CD4-positive, alpha-beta T cell treated with Interleukin-12 subunit alpha and Interleukin-12 subunit beta, for 1 hour (primary cell): ENCODE data around the gene LINGO4.

Experiments
- DNase-seq: peaks from one replicate; pipeline ENCODE4 v3.0.0-alpha.2; 2020

Gene LINGO4, protein sequence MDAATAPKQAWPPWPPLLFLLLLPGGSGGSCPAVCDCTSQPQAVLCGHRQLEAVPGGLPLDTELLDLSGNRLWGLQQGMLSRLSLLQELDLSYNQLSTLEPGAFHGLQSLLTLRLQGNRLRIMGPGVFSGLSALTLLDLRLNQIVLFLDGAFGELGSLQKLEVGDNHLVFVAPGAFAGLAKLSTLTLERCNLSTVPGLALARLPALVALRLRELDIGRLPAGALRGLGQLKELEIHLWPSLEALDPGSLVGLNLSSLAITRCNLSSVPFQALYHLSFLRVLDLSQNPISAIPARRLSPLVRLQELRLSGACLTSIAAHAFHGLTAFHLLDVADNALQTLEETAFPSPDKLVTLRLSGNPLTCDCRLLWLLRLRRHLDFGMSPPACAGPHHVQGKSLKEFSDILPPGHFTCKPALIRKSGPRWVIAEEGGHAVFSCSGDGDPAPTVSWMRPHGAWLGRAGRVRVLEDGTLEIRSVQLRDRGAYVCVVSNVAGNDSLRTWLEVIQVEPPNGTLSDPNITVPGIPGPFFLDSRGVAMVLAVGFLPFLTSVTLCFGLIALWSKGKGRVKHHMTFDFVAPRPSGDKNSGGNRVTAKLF

GRCh38 chr1:151805066-151805820, at the start of gene LINGO4:
LINGO4 (minus strand) TSS chr1:151805419; CDS start chr1:151802704, 2,715 bp downstream.
- DNase-seq: no peak

DNA sequence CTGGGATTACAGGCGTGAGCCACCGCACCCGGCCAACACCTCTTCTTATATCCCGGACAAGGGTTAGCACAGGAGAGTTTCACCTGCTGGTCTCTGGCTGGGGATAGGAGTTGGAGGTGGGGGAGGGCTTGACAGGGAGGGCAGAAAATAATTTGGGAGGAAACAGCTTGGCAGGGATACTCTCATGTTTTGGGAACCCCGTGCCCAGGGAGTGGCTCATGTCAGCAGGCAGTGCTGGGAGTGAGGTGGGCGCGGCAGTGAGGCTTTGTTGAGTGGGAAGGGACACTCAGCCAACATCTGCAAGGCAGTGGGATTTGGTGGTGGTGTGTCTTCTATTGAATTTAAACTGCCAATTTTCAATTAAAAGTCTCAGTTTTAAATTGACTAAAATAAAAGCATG, 49.4 kb upstream of the LINGO4 start:
- no peak for DNase-seq

DNA sequence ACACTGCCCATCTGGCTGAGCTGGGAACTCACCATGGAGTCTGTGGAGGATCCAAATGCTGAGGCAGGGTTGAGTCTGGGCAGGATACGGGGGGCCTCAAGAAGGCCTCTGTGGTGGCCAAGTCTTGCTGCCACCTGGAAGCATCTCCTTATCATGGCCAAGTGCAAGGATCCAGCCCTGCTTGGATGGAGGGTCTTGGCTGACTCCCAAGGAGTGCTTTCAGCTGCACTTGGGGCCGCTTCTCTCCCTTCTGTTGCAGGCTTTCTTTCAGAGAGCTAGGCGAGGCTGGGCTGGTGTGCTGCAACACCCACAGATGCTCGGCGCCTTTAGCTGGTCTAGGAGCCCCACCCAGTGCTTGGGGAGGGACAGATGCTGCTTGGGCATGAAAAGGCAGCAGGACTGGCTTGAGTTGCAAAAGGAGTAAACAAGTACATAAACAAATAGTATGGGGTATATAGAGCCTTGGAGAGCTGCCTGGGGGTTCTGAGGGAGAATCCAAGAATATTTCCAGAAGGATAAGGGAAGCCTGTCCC, 48.3 kb upstream of the LINGO4 start, which contains the start of gene THEM5:
THEM5 (minus strand) TSS at position 302 of the 533 bp plus-strand sequence; CDS start at position 155, 147 bp downstream.
- DNase-seq: no peak

GRCh38 chr1:151852733-151853132, 47.5 kb upstream of the LINGO4 start:
- DNase-seq: no peak

DNA sequence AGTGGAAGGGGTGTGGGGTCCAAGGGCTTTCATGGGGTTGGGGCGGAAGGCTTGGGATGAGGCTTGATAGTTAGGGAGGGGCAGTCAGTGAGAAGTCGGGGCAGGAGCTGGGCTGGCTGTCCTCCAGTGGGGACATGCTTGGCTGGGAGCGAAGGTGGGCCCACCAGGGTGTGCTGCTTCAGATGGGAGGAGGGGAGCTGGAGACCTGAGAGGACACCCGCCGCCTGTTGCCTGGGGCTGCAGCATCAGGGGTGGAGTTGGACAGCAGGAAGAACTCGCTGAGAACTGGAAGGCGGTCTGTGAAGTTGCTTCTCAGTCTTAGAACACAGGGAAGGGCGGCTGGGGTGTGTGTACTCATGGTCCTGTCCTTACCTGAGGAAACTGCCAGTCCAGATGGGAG, 46.7 kb upstream of the LINGO4 start:
- DNase-seq: no peak

DNA sequence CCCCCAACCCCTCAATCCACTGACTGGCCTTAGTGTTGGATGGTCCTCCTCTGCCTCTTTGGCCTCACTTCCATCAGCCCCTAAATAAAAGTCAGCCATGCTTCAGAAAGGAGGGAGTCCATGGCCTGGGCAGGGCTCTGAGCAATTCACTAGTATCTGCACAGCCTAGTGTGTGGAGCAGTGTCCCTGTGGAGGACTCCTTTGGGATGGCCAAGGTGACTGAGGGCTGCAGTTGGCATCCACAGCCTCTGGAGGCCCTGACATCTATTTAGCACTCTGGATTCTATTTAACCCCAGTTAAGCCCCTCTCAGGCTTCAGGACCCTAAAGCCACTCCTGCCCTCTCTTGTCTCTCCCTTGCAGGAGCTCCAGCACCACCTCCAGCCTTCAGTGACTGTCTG, 44.7 kb upstream of the LINGO4 start:
- no peak for DNase-seq

DNA sequence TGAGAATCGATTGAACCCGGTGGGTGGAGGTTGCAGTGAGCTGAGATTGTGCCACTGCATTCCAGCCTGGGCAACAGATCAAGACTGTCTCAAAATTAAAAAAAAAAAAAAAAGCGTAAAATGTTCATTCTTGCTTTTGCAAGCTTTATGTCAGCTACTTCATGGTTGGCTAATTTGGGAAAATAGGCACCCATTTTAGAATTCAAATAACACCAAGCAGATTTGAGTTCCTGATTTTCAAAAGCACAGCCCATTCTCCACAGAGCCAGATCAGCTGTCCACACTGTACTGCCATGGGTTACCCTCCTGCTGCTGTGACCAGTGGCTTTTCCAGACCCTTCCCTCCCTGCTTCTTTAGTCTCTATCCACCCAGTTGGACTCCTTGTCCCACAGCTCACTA, 43.9 kb upstream of the LINGO4 start:
- DNase-seq: no peak

DNA sequence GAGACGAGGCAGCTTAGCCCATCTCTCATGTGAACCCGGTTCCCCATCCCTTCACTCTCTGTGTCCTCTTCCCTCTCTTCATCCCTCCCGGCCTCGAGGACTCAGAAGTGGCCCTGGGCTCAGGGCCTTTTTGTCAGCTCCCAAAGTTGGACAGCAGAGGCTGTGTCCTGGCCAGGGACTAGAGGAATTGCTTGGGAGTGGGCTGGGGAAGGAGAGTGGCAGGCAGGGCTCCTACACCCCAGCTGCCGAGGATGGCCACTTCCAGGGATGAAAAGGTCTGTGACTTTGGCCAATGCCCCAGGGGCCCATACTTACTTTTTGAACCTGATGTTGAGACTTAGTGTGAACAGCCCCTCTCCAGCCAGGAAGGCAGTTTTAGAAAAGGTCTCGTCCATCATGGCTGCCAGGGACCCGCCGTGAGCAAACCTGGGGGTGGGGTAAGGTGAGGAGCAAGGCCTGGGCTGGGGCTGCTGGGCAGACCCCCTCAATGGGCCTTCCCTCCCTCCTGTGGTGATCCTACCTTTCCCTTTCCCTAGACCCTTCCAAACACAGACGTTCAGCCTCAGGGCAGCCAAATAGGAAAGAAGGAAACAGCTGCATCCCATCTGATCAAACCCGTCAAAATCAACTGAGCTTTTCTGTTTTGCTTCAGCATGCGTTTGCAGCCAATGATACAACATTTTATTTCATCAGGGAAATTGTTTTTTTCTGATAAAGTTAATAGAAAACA, 42.8 kb upstream of the LINGO4 start:
- DNase-seq: no peak

DNA sequence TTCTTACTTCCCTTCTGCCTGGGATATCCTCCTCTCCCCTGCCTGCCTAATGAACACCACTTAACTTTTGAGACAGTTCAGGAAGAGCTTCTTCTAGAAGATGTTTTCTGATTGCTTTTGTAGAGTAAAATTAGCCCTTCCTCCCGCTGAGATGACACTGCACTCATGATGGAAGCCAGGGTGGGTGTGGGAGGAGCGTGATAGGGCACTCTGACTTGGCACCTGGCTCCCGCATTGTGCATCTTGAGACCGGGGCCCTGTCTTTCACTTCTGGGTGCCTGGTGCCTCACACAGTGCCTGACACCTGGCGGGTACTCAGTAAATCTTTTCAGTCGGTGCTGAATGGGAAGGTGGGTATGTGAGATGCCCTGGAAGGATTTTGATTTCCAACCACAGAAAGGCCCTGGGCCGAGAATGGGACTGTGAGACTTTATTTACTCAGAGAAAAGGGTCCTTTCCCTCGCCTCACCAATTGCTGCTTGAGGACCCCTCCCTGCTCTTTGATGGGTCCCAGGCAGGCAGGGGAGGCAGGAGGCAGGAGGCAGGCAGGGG, 41.5 kb upstream of the LINGO4 start:
- DNase-seq: no peak

DNA sequence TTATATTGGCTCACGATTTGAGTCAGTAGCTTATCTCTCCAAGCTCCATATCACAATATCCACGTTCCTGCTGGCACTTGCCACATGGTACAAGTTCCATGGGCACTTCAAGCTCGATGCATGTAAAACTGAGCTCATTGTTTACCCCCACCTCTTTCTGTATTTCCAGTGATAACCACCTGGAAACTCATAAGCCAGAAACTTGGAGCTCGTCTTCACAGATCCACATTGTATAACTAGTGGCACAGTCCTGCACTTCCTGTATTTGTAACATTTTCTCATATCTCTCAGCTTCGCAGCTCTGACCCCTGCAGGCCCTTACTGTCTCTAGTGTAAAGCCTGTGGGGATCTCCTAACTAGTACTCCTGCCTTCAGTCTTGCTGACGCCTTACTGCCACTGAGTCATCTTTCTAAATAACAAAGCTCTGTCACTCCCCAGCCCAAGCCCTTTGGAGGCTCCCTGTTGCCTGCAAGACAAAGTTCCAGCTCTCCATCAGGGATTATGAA, 40.9 kb upstream of the LINGO4 start:
- no peak for DNase-seq

DNA sequence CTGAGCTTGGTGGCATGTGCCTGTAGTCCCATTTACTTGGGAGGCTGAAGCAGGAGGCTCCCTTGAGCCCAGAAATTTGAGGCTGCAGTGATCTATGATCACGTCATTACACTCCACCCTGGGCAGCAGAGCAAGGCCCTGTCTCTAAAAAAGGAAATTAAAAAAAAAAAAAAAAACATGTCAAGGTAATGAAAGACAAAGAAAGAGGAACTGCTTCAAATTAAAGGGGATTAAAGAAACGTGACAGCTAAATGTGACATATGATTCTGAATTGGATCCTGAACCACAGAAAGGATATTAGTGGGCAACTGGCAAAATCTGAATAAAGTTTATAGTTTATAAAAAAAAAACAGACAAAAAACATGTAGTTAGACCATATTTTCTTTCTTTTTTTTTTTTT, 38.2 kb upstream of the LINGO4 start:
- no peak for DNase-seq

GRCh38 chr1:151841141-151841540, 35.9 kb upstream of the LINGO4 start:
- no peak for DNase-seq

GRCh38 chr1:151840421-151840820, 35.2 kb upstream of the LINGO4 start:
- no peak for DNase-seq

DNA sequence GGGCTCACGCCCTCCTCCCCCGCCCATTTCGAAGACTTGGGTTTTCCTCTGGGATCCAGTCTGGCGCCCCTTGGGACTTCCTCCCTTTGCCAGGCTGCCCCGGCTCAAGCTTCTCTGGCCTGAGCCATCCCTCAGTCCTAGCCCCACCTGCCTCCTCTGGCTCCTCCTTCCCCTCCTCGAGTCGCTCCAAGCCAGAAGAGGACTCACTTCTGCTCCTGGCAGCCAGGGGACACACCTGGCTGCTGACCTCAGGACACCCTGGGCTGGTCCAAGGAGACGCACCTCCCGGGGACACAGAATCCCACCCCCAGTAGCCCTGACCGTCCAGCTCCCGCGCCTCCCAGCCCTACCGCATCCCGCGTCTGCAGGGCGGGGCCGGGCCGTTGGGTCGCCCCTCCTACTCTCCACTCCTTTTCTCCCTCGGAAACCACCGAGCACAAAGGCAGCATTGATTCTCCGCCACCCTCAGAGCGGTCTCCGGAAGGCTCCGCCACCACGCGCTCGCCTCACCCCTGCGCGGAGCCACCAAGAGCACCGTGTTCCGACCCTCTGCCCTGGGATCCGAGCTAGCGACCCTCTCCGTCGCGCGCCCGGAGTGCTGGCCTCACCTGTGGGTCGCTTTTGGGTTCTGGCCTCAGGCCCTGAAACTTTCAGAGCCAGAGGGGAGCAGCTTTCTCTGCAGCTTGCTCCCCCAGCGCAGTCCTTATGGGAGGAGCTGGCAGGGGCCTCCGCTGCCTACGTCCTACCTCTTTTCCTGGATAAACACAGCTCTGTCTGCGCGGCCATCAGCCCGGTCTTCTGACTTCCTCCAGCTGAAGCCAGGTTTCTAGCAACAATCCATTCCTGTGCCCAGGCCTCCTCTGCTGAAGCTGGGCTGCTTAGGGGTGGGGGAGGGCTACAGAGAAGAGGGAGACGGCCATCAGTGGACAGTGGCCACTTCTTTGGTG, 34.5 kb upstream of the LINGO4 start, which contains the start of gene C2CD4D:
C2CD4D (minus strand) TSS at position 364 of the 947 bp plus-strand sequence. CDS start 831 bp downstream, outside the sequence.
- peak; percentile 83 for DNase-seq

GRCh38 chr1:151839082-151839412, 33.8 kb upstream of the LINGO4 start:
- DNase-seq: no peak

DNA sequence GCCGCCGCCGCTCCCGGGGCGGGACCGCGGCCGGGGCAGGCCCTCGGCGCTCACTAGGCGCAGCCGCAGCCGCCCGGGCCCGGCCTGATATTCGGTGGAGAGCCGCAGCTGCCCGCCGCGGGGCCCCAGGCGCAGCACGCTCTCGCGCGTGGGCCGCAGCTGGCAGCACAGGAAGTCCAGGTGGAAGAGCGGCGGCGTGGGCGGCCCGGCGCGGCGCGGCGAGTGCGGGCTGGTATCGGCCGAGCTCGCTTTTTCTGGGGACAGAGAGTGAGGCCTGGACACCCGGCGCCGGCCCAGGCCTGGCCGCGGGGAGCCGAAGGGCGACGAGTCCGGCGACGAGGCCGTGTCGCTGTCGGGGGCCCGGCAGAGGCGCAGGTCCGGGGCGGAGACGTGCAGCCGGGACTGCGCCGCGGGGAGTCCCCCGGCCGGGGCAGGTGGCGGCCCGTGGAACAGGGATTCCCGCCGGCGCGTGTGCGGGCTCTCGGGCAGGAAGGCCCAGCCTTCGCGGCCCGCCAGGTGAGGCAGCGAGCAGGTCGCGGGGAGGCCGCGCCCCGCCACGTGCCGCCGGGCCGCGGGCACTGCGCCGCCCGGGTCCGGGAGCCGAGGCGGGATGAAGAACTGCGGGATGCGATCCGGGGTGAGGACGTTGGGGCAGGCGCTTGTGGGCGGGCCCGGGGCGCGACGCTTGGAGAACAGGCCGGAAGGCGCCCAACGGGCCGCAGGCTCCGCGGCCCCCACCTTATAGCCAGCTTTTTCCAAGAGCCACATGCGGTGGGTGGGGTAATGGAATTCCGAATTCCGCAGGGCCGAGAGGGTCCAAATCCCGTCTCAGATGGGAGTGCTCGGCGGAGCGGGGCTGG, 33.2 kb upstream of the LINGO4 start:
- peak; percentile 47 for DNase-seq

- no peak for DNase-seq
These were observed 32.6 kb upstream of the LINGO4 start for GRCh38 chr1:151837884-151838221.

GRCh38 chr1:151837197-151837596, 32.0 kb upstream of the LINGO4 start:
- peak; percentile 44 for DNase-seq

- DNase-seq: no peak
These were observed 30.4 kb upstream of the LINGO4 start for GRCh38 chr1:151835596-151835995.

DNA sequence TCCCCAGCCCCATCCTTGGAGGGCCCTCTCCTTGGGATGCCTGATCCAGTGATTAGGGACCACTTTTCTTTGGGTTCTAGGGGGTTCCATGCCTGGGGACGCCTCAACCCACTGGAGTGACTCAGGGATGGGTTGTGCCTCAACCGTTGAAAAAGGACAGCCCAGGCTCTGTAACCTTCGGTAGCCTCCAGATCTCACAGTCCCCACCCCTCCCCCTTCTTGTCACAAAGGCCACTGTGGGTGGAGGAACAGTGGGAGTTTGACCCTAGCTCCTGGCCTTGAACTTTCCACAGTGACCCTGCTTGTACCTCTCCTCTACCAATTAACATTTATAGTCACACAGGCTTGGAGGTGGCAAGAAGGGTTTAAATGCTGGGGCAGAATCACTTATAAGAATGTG, 29.0 kb upstream of the LINGO4 start:
- DNase-seq: no peak
